Stomach (tissue), 9 donors: ENCODE measurements around the gene ASH1L. TPM values are rescaled to one million over a fixed set of nuclear protein-coding genes. Genes with fewer than 3 reads are reported as not detected.
"Not testable (repeated sequence)": the region's sequence is repeated elsewhere in the genome, so short reads cannot be mapped to it uniquely, and the experiment has no call there.

ENCODE experiments used
- DNase-seq, 2 donors: peaks; one replicate each; pipeline versions ENCODE4 v3.0.0 to v3.0.0-alpha.2; 2013 to 2019
- H3K27ac ChIP-seq, 5 donors: fragments of 200-600 bp in 4 of 5; sonication (generic) in 4 of 5; one replicate each; pipeline ENCODE4 v1.5.1; 2013 to 2019; ENCODE audit warnings: mild to moderate bottlenecking in 1 of 5, moderate library complexity in 1 of 5
- H3K27me3 ChIP-seq, 3 donors: fragments of 200-600 bp; sonication (generic); one replicate each; pipeline ENCODE4 v1.5.1; 2017 to 2019; ENCODE audit warnings: mixed run types in 1 of 3
- H3K36me3 ChIP-seq, 4 donors: fragments of 200-600 bp; sonication (generic); 1 replicate in 3 of 4; 2 replicates in 1 of 4; pipeline ENCODE4 v1.5.1; 2016 to 2019
- H3K4me1 ChIP-seq, 4 donors: fragments of 200-600 bp; sonication (generic); one replicate each; pipeline ENCODE4 v1.5.1; 2016 to 2019
- H3K4me3 ChIP-seq, 4 donors: fragments of 200-600 bp; sonication (generic) in 3 of 4; one replicate each; pipeline ENCODE4 v1.5.1; 2016 to 2019; ENCODE audit warnings: mild to moderate bottlenecking in 1 of 4
- H3K9me3 ChIP-seq, 4 donors: fragments of 200-600 bp; sonication (generic); one replicate each; pipeline ENCODE4 v1.5.1; 2016 to 2019
- CTCF ChIP-seq, 7 experiments: fragments of 450-650 bp in 4 of 7; fragments of 200-600 bp in 3 of 7; sonication (generic) in 3 of 7; IDR thresholded peaks; one replicate each; pipeline ENCODE4 v1.5.1; 2016 to 2019; ENCODE audit warnings: antibody characterized with exemption in 7 of 7, control low read depth in 2 of 7, mild to moderate bottlenecking in 1 of 7
- EP300 ChIP-seq: sonication (generic); formaldehyde crosslinking; IDR thresholded peaks from one replicate; pipeline ENCODE4 v1.6.1; 2017; ENCODE audit warnings: antibody characterized with exemption
- POLR2A ChIP-seq, 4 donors: fragments of 450-650 bp; IDR thresholded peaks; one replicate each; pipeline ENCODE4 v1.6.1; 2016; ENCODE audit warnings: antibody characterized with exemption in 4 of 4, control low read depth in 2 of 4, mild to moderate bottlenecking in 1 of 4, moderate library complexity in 1 of 4
- POLR2AphosphoS5 ChIP-seq, 3 donors: sonication (generic); formaldehyde crosslinking; IDR thresholded peaks; one replicate each; pipeline ENCODE4 v1.6.1; 2016; ENCODE audit warnings: antibody characterized with exemption in 3 of 3
- WGBS, 5 donors: extraction: QIAGEN DNeasy Blood & Tissue Kit in 3 of 5; methylation state at CpG; one replicate each; pipeline versions ENCODE4 v1.1.5 to v1.1.7; 2013 to 2018; 5-methylcytosine and 5-hydroxymethylcytosine counted together
- intact Hi-C: fragments of 100-400 bp; cut with DNase I; formaldehyde crosslinking; loops from one replicate; pipeline ENCODE4 v1.15.1; 2023; ENCODE audit warnings: low total_unique reads
- polyA plus RNA-seq, 3 donors: library from polyadenylated mRNA; stranded (reverse); fragments of 200-250 nt; gene quantifications; one replicate each; pipeline ENCODE4 v1.2.3, GENCODE V29; 2013
- total RNA-seq, 5 donors: library from RNA; depleted of rRNA; stranded (reverse); fragments of >200 nt; gene quantifications; one replicate each; pipeline versions ENCODE4 v1.1.0 to v1.2.3, GENCODE V29; 2014 to 2016
- donor health status: healthy with polysubstance abuse.
- donor health status: Bipolar disorder and iron deficiency.
- donor health status: healthy.

ASH1L gene
- total and polyA plus RNA-seq, 8 donors = 3.0 to 69.4 (median 34.3) TPM

GRCh38 chr1:155293086-155293749, 269.4 kb downstream of the ASH1L start:
- no peak for DNase-seq
- intact Hi-C loops = no loop called here
- 83 to 88% (median 85%) methylated on average over 17 of the region's 17 CpGs for WGBS, 5 donors
- no peak for TF ChIP-seq POLR2AphosphoS5 (IDR thresholded peaks at IDR 0.05)
- TF ChIP-seq EP300 = no peak
- TF ChIP-seq CTCF (IDR thresholded peaks at IDR 0.05) = no peak
- TF ChIP-seq POLR2A (IDR thresholded peaks at IDR 0.05) = no peak
- no peak overlapping the region for H3K4me3 ChIP-seq
- no peak overlapping the region for H3K27ac ChIP-seq
- no peaks in the 10 kb centered on the region for H3K9me3 ChIP-seq
- H3K36me3 ChIP-seq = peaks cover 0 to 2% (median 0%) of the 10 kb centered on the region in 4 donors
- peaks cover 13 to 53% (median 27%) of the 10 kb centered on the region in 3 donors for H3K27me3 ChIP-seq
- H3K4me1 ChIP-seq = peaks cover 7 to 12% (median 9%) of the 10 kb centered on the region in 4 donors

DNA sequence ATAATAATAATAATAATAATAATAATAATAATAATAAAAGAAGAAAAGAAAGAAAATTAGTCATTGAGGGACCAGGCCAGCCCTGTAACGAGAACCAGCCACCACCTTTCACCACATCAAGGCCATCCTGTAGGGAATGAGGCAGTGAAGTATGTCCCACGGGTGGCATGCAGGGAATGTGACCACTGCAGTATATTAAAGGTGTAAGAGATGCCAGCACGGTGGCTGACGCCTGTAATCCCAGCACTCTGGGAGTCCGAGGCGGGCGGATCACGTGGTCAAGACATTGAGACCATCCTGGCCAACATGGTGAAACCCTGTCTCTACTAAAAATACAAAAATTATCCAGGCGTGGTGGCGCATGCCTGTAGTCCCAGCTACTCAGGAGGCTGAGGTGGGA, 271.6 kb downstream of the ASH1L start:
- Histone ChIP-seq H3K27me3 (peaks cover 13 to 35% (median 22%) of the 10 kb centered on the region in 3 donors), H3K4me1 (peaks cover 7 to 12% (median 9%) of the 10 kb centered on the region in 4 donors)
- WGBS, 5 donors = 83 to 90% (median 89%) methylated on average over 10 of the region's 10 CpGs
- intact Hi-C loops, DNase-seq, H3K4me3 ChIP-seq, H3K36me3 ChIP-seq, H3K27ac ChIP-seq, H3K9me3 ChIP-seq: not testable (repeated sequence)

DNA sequence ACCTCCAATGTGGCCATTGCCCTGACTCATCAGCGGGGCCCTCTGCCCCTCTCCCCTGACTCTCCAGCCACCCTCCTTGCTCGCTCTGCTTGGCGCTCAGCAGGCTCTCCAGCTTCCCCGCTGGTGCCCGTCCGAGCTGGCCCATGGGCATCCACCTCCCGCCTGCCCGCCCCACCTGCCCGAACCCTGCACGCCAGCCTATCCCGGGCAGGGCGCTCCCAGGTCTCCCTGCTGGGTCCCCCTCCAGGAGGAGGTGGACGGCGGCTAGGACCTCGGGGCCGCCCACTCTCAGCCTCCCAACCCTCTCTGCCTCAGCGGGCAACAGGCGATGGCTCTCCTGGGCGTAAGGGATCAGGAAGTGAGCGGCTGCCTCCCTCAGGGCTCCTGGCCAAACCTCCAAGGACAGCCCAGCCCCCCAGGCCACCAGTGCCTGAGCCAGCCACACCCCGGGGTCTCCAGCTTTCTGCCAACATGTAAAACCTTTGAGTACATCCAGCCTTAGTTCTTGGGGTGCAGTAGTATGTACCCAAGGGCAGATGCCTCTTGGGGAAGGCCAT, 274.5 kb downstream of the ASH1L start:
- Histone ChIP-seq H3K27me3 (peaks cover 0 to 6% (median 0%) of the 10 kb centered on the region in 3 donors), H3K4me1 (no peaks in the 10 kb centered on the region), H3K4me3 (no peak overlapping the region), H3K27ac (no peak overlapping the region), H3K9me3 (no peaks in the 10 kb centered on the region), H3K36me3 (peaks cover 0 to 18% (median 8%) of the 10 kb centered on the region in 4 donors)
- DNase-seq = no peak
- WGBS, 5 donors = 93 to 97% (median 93%) methylated on average over 12 to 21 of the region's 21 CpGs
- intact Hi-C loops = no loop called here
- TF ChIP-seq POLR2A (IDR thresholded peaks at IDR 0.05) = no peak
- no peak for TF ChIP-seq POLR2AphosphoS5 (IDR thresholded peaks at IDR 0.05)
- TF ChIP-seq CTCF (IDR thresholded peaks at IDR 0.05) = no peak
- TF ChIP-seq EP300 = no peak

DNA sequence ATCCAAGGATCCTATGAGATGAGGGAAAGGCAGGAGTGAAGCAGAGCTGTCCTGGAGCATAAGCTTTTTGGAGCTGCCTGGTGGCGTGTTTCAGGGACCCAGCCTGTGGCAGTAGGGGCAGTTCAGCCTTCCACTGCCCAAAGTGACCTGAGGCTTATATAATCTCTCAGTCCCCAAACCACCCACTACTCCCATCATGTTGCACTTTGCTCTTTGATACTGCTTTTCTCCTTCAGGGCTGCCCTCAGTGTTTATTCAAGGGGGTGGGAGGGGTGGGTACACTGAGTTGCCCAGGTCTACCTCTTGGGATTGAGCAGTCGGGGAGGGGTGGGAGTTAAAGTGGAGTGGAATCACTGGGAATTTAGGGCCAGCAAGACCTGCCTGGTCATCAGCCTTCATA, 276.1 kb downstream of the ASH1L start:
- intact Hi-C loops = no loop called here
- DNase-seq = no peak
- Histone ChIP-seq H3K9me3 (no peaks in the 10 kb centered on the region), H3K4me3 (no peak overlapping the region), H3K27me3 (peaks cover 0 to under 1% (median 0%) of the 10 kb centered on the region in 3 donors), H3K4me1 (no peaks in the 10 kb centered on the region), H3K27ac (no peak overlapping the region), H3K36me3 (peaks cover 0 to 29% (median 10%) of the 10 kb centered on the region in 4 donors)
- 90 to 100% (median 95%) methylated on average over 2 of the region's 2 CpGs for WGBS, 5 donors
- TF ChIP-seq EP300 (no peak), CTCF (IDR thresholded peaks at IDR 0.05) (no peak), POLR2AphosphoS5 (IDR thresholded peaks at IDR 0.05) (no peak), POLR2A (IDR thresholded peaks at IDR 0.05) (no peak)

DNA sequence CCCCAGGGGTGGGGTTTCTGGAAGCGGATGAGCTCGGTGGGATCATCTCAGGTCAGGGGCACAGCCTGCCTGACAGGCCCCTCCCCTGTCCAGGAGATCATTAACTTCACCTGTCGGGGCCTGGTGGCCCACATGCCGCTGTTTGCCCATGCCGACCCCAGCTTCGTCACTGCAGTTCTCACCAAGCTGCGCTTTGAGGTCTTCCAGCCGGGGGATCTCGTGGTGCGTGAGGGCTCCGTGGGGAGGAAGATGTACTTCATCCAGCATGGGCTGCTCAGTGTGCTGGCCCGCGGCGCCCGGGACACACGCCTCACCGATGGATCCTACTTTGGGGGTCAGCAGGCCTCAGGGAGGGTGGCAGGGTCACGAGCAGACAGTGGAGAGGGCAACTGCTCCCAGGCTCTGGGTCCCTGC, 277.0 kb downstream of the ASH1L start:
- H3K27ac ChIP-seq = no peak overlapping the region
- intact Hi-C loops = no loop called here
- no peak for DNase-seq
- H3K4me1 ChIP-seq = no peaks in the 10 kb centered on the region
- 90 to 96% (median 94%) methylated on average over 3 to 18 of the region's 18 CpGs for WGBS, 5 donors
- H3K4me3 ChIP-seq = no peak overlapping the region
- no peak for TF ChIP-seq POLR2A (IDR thresholded peaks at IDR 0.05)
- no peak for TF ChIP-seq EP300
- no peak for TF ChIP-seq POLR2AphosphoS5 (IDR thresholded peaks at IDR 0.05)
- TF ChIP-seq CTCF (IDR thresholded peaks at IDR 0.05) = no peak
- peaks cover 0 to 29% (median 10%) of the 10 kb centered on the region in 4 donors for H3K36me3 ChIP-seq
- no peaks in the 10 kb centered on the region for H3K9me3 ChIP-seq
- no peaks in the 10 kb centered on the region for H3K27me3 ChIP-seq
